ENCODE data around the gene GADD45G.

DNA sequence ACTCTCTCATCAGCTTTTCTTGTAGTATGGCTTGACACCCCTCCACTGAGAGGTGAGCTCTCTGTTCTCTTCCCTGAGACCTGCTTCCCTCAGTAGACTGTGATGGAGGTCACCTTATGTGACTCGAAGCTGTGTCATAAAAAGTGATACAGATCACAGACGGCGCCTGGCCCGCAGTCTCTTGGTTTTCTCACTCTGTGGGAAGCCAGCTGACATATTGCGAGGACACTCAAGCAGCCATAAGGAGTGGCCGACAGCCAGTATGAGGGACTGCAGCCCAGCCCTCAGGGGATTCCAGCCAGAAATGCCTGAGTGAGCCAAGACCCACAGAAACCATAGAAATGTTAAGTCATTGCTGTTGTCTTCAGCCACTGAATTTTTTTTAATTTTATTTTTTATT lies 38.0 kb downstream of the GADD45G start:
- TF ChIP-seq CBX5 (IDR thresholded peaks at IDR 0.05; ENCODE audit: low read depth, low read length) (no peak), EP300 (IDR thresholded peaks at IDR 0.05; ENCODE audit: borderline replicate concordance in 1 of 2, low read depth in 2 of 2, low read length in 2 of 2) (no peak)
- TF ChIP-seq, protein P1, sequence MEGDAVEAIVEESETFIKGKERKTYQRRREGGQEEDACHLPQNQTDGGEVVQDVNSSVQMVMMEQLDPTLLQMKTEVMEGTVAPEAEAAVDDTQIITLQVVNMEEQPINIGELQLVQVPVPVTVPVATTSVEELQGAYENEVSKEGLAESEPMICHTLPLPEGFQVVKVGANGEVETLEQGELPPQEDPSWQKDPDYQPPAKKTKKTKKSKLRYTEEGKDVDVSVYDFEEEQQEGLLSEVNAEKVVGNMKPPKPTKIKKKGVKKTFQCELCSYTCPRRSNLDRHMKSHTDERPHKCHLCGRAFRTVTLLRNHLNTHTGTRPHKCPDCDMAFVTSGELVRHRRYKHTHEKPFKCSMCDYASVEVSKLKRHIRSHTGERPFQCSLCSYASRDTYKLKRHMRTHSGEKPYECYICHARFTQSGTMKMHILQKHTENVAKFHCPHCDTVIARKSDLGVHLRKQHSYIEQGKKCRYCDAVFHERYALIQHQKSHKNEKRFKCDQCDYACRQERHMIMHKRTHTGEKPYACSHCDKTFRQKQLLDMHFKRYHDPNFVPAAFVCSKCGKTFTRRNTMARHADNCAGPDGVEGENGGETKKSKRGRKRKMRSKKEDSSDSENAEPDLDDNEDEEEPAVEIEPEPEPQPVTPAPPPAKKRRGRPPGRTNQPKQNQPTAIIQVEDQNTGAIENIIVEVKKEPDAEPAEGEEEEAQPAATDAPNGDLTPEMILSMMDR (IDR thresholded peaks at IDR 0.05; ENCODE audit: control extremely low read depth in 1 of 3, insufficient read depth in 1 of 3, low read depth in 1 of 3, low read length in 3 of 3): no peak
